DMS53 (cell line): ENCODE measurements around the gene HYAL3.
"Not testable (repeated sequence)": the region's sequence is repeated elsewhere in the genome, so short reads cannot be mapped to it uniquely, and the experiment has no call there.

Source experiments
- DNase-seq: peaks from one replicate; lab custom pipeline; 2025; lab: John Stamatoyannopoulos, UW

HYAL3 gene

GRCh38 chr3:50255251-50255615 lies 44.0 kb downstream of the HYAL3 start:
- DNase-seq = no peak

- no peak for DNase-seq
These were observed 44.5 kb downstream of the HYAL3 start for GRCh38 chr3:50254577-50255250.

- no peak for DNase-seq
These were observed 48.0 kb downstream of the HYAL3 start for GRCh38 chr3:50251220-50251619.

- DNase-seq = no peak
These were observed 48.7 kb downstream of the HYAL3 start for GRCh38 chr3:50250514-50250913.

- DNase-seq = no peak
These were observed 49.7 kb downstream of the HYAL3 start for GRCh38 chr3:50249457-50249856.

GRCh38 chr3:50248387-50248786 lies 50.8 kb downstream of the HYAL3 start:
- peak; percentile 32 for DNase-seq

GRCh38 chr3:50246517-50246954 lies 52.7 kb downstream of the HYAL3 start:
- DNase-seq = peak; percentile 29

GRCh38 chr3:50245831-50246516 lies 53.2 kb downstream of the HYAL3 start:
- DNase-seq = peak; percentile 77

- DNase-seq = peak; percentile 25
These were observed 53.9 kb downstream of the HYAL3 start for GRCh38 chr3:50245251-50245745.

GRCh38 chr3:50244813-50245212 lies 54.4 kb downstream of the HYAL3 start:
- not testable (repeated sequence) for DNase-seq

GRCh38 chr3:50243543-50243895 lies 55.7 kb downstream of the HYAL3 start:
- DNase-seq = no peak

- no peak for DNase-seq
These were observed 56.2 kb downstream of the HYAL3 start for GRCh38 chr3:50242851-50243542.
